ENCODE results near the gene CTSC.
"Not testable (repeated sequence)": the region's sequence is repeated elsewhere in the genome, so short reads cannot be mapped to it uniquely, and the experiment has no call there.

The CTSC gene

DNA sequence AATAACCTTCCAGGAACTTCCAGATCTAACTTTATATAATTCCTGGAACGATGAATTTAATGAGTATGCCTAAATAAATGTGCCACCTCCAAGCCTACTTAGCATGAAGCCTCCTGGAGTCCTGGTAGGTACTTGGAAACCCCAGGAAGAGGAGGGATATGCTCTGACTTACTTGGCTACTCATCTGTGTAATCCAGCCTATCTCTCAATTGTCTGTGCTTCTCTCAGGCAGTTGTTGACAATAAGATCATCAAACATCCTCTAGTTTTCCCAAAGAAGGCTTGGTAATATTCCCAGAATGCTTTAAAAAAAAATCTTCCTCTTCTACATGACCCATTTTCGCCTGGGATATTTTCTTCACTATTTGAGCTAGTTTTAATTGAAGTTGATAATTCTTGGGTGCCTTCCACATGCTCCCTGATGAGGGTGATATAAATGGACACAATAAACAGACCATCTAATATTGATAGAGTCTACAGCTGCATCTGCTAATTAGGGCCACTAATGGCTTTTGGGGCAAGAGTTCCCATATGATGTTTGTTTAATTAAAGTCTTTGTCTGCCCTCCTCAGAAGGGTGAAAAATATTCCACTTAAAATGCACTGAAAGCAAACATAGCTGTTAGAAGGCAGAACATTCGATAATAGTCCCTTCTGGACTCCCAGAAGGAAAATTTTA lies 86.8 kb downstream of the CTSC start:
- no peak overlapping the region for H3K27ac ChIP-seq
- no peak for TF ChIP-seq ZFX (IDR thresholded peaks at IDR 0.05)
- TF ChIP-seq, protein P1, sequence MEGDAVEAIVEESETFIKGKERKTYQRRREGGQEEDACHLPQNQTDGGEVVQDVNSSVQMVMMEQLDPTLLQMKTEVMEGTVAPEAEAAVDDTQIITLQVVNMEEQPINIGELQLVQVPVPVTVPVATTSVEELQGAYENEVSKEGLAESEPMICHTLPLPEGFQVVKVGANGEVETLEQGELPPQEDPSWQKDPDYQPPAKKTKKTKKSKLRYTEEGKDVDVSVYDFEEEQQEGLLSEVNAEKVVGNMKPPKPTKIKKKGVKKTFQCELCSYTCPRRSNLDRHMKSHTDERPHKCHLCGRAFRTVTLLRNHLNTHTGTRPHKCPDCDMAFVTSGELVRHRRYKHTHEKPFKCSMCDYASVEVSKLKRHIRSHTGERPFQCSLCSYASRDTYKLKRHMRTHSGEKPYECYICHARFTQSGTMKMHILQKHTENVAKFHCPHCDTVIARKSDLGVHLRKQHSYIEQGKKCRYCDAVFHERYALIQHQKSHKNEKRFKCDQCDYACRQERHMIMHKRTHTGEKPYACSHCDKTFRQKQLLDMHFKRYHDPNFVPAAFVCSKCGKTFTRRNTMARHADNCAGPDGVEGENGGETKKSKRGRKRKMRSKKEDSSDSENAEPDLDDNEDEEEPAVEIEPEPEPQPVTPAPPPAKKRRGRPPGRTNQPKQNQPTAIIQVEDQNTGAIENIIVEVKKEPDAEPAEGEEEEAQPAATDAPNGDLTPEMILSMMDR (conservative IDR thresholded peaks at IDR 0.05): no peak

DNA sequence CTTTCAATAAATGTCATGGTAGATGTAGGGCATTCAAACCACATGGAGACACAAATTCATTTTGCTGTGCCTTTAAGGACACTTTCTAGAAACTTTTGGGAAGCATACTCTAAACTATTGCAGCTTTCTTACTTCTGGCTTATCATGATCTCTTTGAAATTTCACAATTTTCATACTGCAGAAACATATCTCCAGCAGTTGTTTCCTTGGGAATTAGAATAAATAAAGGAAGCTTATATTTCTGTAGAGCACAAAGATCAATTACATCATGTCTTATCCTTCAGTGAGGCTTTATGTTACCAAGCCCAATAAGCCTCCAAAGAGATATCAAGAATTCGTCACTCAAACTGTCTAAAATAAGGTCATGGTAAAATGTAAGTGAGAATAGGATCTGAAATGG lies 87.8 kb downstream of the CTSC start:
- no peak overlapping the region for H3K27ac ChIP-seq
- TF ChIP-seq, protein P1 (conservative IDR thresholded peaks at IDR 0.05): no peak
- TF ChIP-seq ZFX (IDR thresholded peaks at IDR 0.05): no peak

DNA sequence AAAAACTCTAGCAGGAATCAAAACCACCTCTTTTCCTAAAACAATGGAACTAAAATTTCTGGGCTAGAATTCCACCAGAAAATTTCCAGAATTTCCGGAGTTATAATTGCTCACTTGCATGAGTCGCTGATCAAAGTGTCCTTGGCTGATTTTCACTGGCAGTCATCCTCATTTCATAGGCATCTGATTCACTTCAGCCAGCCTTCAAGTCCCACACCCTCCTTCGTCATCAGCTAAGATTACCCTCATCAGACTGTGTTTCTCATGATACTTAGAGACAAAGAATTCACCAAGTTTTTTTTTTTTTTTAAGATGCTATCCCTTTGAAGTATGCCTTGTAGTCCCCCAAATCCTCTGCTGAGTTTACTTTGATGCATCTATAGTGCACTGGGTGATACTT lies 90.8 kb downstream of the CTSC start:
- no peak for TF ChIP-seq ZFX (IDR thresholded peaks at IDR 0.05)
- TF ChIP-seq, protein P1 (conservative IDR thresholded peaks at IDR 0.05): no peak
- H3K27ac ChIP-seq: no peak overlapping the region

DNA sequence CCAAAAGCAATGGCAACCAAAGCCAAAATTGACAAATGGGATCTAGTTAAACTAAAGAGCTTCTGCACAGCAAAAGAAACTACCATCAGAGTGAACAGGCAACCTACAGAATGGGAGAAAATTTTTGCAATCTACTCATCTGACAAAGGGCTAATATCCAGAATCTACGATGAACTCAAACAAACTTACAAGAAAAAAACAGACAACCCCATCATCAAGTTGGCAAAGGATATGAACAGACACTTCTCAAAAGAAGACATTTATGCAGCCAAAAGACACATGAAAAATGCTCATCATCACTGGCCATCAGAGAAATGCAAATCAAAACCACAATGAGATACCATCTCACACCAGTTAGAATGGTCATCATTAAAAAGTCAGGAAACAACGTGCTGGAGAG lies 92.0 kb downstream of the CTSC start:
- not testable (repeated sequence) for H3K27ac ChIP-seq
